GM23338 (cell line): ENCODE results near the gene DEFB123. TPM values are rescaled to one million over a fixed set of nuclear protein-coding genes. Genes with fewer than 3 reads are reported as not detected.

Source experiments
- ATAC-seq: fragments of 200-7000 bp; cut with Tn5 transposase; 3 replicates; pipeline ENCODE4 v1.9.1; 2020
- DNase-seq: peaks from one replicate; pipeline ENCODE4 v3.0.0-alpha.2; 2015; ENCODE audit warnings: low spot score
- H2AFZ ChIP-seq: fragments of 200-600 bp; sonication (generic); 2 replicates; pipeline ENCODE4 v1.8.0; 2016; ENCODE audit warnings: antibody characterized with exemption, mild to moderate bottlenecking, moderate library complexity
- H3F3A ChIP-seq: fragments of 200-600 bp; sonication (generic); replicated peaks from 2 replicates; pipeline ENCODE4 v1.8.0; 2017; ENCODE audit warnings: antibody characterized with exemption, mixed run types, low read depth
- H3K27ac ChIP-seq: fragments of 200-600 bp; sonication (generic); 2 replicates; pipeline ENCODE4 v1.6.1; 2016; ENCODE audit warnings: low read depth
- H3K27me3 ChIP-seq: fragments of 200-600 bp; sonication (generic); 2 replicates; pipeline ENCODE4 v1.8.0; 2016; ENCODE audit warnings: mild to moderate bottlenecking, mixed run types, moderate library complexity; ENCODE audit not compliant: insufficient read depth
- H3K36me3 ChIP-seq: fragments of 200-600 bp; sonication (generic); 2 replicates; pipeline ENCODE4 v1.8.0; 2016; ENCODE audit warnings: mild to moderate bottlenecking; ENCODE audit not compliant: insufficient read depth
- H3K4me1 ChIP-seq: fragments of 200-600 bp; sonication (generic); 2 replicates; pipeline ENCODE4 v1.8.0; 2016; ENCODE audit warnings: mild to moderate bottlenecking, moderate library complexity; ENCODE audit not compliant: insufficient read depth
- H3K4me2 ChIP-seq: fragments of 200-600 bp; sonication (generic); 2 replicates; pipeline ENCODE4 v1.7.1; 2017; ENCODE audit warnings: mixed run types
- H3K4me3 ChIP-seq: fragments of 200-600 bp; sonication (generic); 2 replicates; pipeline ENCODE4 v1.6.1; 2016; ENCODE audit warnings: mixed run types
- H3K79me2 ChIP-seq: fragments of 200-600 bp; sonication (generic); replicated peaks from 2 replicates; pipeline ENCODE4 v1.8.0; 2017; ENCODE audit warnings: mild to moderate bottlenecking; ENCODE audit not compliant: insufficient read depth
- H3K9me2 ChIP-seq: fragments of 200-600 bp; sonication (generic); 2 replicates; pipeline ENCODE4 v1.8.0; 2017; ENCODE audit not compliant: insufficient read depth
- H4K20me1 ChIP-seq: fragments of 200-600 bp; sonication (generic); replicated peaks from 2 replicates; pipeline ENCODE4 v1.8.0; 2017; ENCODE audit warnings: mild to moderate bottlenecking; ENCODE audit not compliant: insufficient read depth
- H3K27ac Mint-ChIP-seq: 2 replicates; pipeline ENCODE4 v1.8.0; 2020; ENCODE audit warnings: inconsistent platforms, mild to moderate bottlenecking, moderate library complexity, mixed read lengths
- H3K27me3 Mint-ChIP-seq: 3 replicates; pipeline ENCODE4 v1.8.0; 2022; ENCODE audit warnings: low read depth, mild to moderate bottlenecking, moderate library complexity, mixed read lengths, inconsistent platforms; ENCODE audit not compliant: insufficient read depth, poor library complexity
- H3K36me3 Mint-ChIP-seq: 3 replicates; pipeline ENCODE4 v1.8.0; 2021; ENCODE audit warnings: low read depth, mild to moderate bottlenecking, inconsistent platforms, moderate library complexity, mixed read lengths
- H3K4me1 Mint-ChIP-seq: 3 replicates; pipeline ENCODE4 v1.8.0; 2020; ENCODE audit warnings: mild to moderate bottlenecking, inconsistent platforms, mixed read lengths
- H3K4me3 Mint-ChIP-seq: 3 replicates; pipeline ENCODE4 v1.8.0; 2021; ENCODE audit warnings: moderate library complexity, mild to moderate bottlenecking, inconsistent platforms, mixed read lengths
- H3K9me3 Mint-ChIP-seq: 3 replicates; pipeline ENCODE4 v1.8.0; 2020; ENCODE audit warnings: moderate library complexity, mild to moderate bottlenecking, inconsistent platforms, mixed read lengths
- CREB1 ChIP-seq: fragments of 250-450 bp; sonication (Bioruptor Pico); IDR thresholded peaks from 2 replicates; pipeline ENCODE4 v1.5.0; 2020; ENCODE audit warnings: low read depth, mild to moderate bottlenecking, moderate library complexity
- EZH2 ChIP-seq: fragments of 200-600 bp; sonication (generic); IDR thresholded peaks from one replicate; pipeline ENCODE4 v1.8.0; 2017; ENCODE audit warnings: antibody characterized with exemption, mild to moderate bottlenecking, low read depth; ENCODE audit not compliant: unreplicated experiment
- NANOG ChIP-seq: IDR thresholded peaks from 2 replicates; pipeline ENCODE4 v1.6.1; 2016; ENCODE audit warnings: antibody characterized with exemption, borderline replicate concordance
- POLR2AphosphoS5 ChIP-seq: IDR thresholded peaks from 2 replicates; pipeline ENCODE4 v1.6.1; 2016; ENCODE audit warnings: antibody characterized with exemption, low read depth
- long read RNA-seq: library from polyadenylated mRNA; unstranded; transcript quantifications from one replicate; pipeline ENCODE4 v2.0.0, GENCODE V29; 2020; ENCODE audit not compliant: unreplicated experiment
- polyA plus RNA-seq: library from polyadenylated mRNA; unstranded; fragments of >200 nt; fragmentation: Nextera tagmentation; extraction: Ambion mirVana; gene quantifications from 2 replicates; pipeline ENCODE4 v1.2.1, GENCODE V29; 2016
- total RNA-seq: library from RNA; depleted of rRNA; stranded (reverse); fragments of >200 nt; shearing (Covaris generic); gene quantifications from 2 replicates; pipeline ENCODE4 v1.2.3, GENCODE V29; 2014; rRNA removed
- TF ChIP-seq, protein P1 (sequence below), 2 experiments: fragments of 200-600 bp in 1 of 2; sonication (generic) in 1 of 2; conservative IDR thresholded peaks; 2 replicates each; pipeline versions ENCODE4 v1.5.1 to v1.6.1; 2016 to 2017; ENCODE audit warnings: antibody characterized with exemption in 2 of 2, low read depth in 2 of 2, mild to moderate bottlenecking in 2 of 2, moderate library complexity in 1 of 2
- TF ChIP-seq, protein P2 (sequence below): IDR thresholded peaks from one replicate; pipeline ENCODE4 v1.6.1; 2018; ENCODE audit warnings: antibody characterized with exemption; ENCODE audit not compliant: unreplicated experiment

DEFB123 gene
- total RNA-seq (not detected in 2 replicates), polyA plus RNA-seq (not detected in 2 replicates)
- long read RNA-seq: 0 reads

DNA sequence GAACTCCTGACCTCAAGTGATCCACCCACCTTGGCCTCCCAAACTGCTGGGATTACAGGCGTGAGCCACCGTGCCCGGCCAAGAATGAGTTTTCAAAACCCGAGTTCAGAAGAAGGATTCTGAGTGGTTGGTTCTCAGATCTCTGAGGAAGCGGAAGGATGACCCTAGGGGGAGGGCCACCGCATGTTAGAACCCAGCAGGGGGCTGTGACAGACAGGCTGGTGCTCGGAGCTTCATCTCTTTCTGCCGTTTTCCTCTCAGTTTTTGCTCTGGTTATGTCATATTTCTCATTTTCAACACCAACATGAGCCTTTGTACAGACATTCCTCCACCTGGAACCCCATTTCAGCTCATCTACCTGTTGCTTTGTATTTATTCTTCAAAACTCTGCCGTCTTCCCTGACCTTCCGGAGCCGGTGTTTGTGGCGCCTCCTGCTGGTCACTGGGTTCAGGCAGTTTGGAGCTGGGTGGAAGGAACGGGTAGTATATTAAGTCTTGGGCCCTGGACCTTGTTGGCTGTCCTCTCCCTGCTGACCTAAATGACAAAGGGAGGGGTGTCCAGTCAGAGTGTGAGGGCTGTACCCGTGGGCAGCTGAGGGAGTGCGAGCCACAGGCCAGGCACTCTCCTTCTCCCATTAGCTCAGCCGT is at the start of gene DEFB123:
Gene DEFB123, plus strand, starts transcription at position 621 of the 648 bp plus-strand sequence. CDS start 67 bp downstream, outside the sequence.
- H3K4me3 ChIP-seq: 0 out of 2 replicates have a peak within 1 kb of the TSS, but pooled peaks have one; percentile 9
- peaks cover 38% of the 10 kb centered on the region for H3K36me3 Mint-ChIP-seq
- no peak within 1 kb of the TSS for H3K4me3 Mint-ChIP-seq
- H3K27ac Mint-ChIP-seq: no peak within 1 kb of the TSS
- peaks cover 3% of the 10 kb centered on the region for H3K27me3 Mint-ChIP-seq
- 0 out of 2 replicates have a peak within 1 kb of the TSS, but pooled peaks have one; percentile 23 for H3K4me2 ChIP-seq
- no peaks in the 10 kb centered on the region for H3F3A ChIP-seq
- no peaks in the 10 kb centered on the region; the same call in 1 of the 2 replicates for H3K9me2 ChIP-seq
- H2AFZ ChIP-seq: no peak within 1 kb of the TSS
- H3K9me3 Mint-ChIP-seq: peaks cover 98% of the 10 kb centered on the region
- DNase-seq: peak; percentile 60
- TF ChIP-seq, protein P1, sequence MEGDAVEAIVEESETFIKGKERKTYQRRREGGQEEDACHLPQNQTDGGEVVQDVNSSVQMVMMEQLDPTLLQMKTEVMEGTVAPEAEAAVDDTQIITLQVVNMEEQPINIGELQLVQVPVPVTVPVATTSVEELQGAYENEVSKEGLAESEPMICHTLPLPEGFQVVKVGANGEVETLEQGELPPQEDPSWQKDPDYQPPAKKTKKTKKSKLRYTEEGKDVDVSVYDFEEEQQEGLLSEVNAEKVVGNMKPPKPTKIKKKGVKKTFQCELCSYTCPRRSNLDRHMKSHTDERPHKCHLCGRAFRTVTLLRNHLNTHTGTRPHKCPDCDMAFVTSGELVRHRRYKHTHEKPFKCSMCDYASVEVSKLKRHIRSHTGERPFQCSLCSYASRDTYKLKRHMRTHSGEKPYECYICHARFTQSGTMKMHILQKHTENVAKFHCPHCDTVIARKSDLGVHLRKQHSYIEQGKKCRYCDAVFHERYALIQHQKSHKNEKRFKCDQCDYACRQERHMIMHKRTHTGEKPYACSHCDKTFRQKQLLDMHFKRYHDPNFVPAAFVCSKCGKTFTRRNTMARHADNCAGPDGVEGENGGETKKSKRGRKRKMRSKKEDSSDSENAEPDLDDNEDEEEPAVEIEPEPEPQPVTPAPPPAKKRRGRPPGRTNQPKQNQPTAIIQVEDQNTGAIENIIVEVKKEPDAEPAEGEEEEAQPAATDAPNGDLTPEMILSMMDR (conservative IDR thresholded peaks at IDR 0.05; ENCODE audit: low read depth in 2 of 2): peak; percentile 67 to 83
- no peak for TF ChIP-seq CREB1 (CRISPR knock-in tag)
- H3K79me2 ChIP-seq: no peaks in the 10 kb centered on the region
- no peaks in the 10 kb centered on the region for H3K4me1 Mint-ChIP-seq
- H3K27ac ChIP-seq: no peak within 1 kb of the TSS
- H3K4me1 ChIP-seq: no peaks in the 10 kb centered on the region
- ATAC-seq: no peak
- no peaks in the 10 kb centered on the region for H3K27me3 ChIP-seq
- no peaks in the 10 kb centered on the region for H4K20me1 ChIP-seq
- H3K36me3 ChIP-seq: no peaks in the 10 kb centered on the region; the same call in 1 of the 2 replicates

DNA sequence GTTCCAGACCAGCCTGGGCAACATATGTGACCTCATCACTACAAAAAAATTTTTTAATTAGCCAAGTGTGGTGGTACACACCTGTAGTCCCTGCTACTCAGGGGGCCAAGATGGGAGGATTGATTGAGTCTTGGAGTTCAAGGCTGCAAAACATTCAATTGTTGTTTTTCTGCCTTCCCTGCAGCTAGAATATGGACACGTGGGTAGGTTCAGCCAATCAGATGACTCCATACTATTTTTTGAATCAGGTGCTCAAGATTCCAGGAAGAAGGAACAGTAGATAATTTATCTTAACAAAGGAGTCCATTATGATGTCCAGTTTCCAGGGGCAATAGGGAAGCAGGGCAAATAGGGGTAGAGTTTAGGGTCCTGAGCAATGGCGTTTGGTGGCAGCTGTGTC is 47.6 kb upstream of the DEFB123 start:
- peaks cover 4% of the 10 kb centered on the region; the same call in 1 of the 2 replicates for H3K36me3 ChIP-seq

More for the DNA sequence above, 47.6 kb upstream of the DEFB123 start:
- Histone ChIP-seq H3K4me2 (no peak overlapping the region), H3K27me3 (no peaks in the 10 kb centered on the region), H3F3A (no peaks in the 10 kb centered on the region), H3K4me3 (no peak overlapping the region), H2AFZ (no peak overlapping the region), H3K9me2 (0 out of 2 replicates have a peak, but pooled peaks cover 8% of the 10 kb centered on the region), H3K4me1 (no peaks in the 10 kb centered on the region), H3K27ac (no peak overlapping the region), H3K79me2 (no peaks in the 10 kb centered on the region), H4K20me1 (no peaks in the 10 kb centered on the region)
- Mint-ChIP-seq H3K27ac (no peak overlapping the region), H3K36me3 (peaks cover 50% of the 10 kb centered on the region), H3K4me3 (no peak overlapping the region), H3K9me3 (peaks cover 42% of the 10 kb centered on the region), H3K27me3 (peaks cover 7% of the 10 kb centered on the region), H3K4me1 (no peaks in the 10 kb centered on the region)
- DNase-seq: no peak
- no peak for ATAC-seq
- TF ChIP-seq POLR2AphosphoS5 (no peak), NANOG (no peak), EZH2 (no peak)
- TF ChIP-seq, protein P2, sequence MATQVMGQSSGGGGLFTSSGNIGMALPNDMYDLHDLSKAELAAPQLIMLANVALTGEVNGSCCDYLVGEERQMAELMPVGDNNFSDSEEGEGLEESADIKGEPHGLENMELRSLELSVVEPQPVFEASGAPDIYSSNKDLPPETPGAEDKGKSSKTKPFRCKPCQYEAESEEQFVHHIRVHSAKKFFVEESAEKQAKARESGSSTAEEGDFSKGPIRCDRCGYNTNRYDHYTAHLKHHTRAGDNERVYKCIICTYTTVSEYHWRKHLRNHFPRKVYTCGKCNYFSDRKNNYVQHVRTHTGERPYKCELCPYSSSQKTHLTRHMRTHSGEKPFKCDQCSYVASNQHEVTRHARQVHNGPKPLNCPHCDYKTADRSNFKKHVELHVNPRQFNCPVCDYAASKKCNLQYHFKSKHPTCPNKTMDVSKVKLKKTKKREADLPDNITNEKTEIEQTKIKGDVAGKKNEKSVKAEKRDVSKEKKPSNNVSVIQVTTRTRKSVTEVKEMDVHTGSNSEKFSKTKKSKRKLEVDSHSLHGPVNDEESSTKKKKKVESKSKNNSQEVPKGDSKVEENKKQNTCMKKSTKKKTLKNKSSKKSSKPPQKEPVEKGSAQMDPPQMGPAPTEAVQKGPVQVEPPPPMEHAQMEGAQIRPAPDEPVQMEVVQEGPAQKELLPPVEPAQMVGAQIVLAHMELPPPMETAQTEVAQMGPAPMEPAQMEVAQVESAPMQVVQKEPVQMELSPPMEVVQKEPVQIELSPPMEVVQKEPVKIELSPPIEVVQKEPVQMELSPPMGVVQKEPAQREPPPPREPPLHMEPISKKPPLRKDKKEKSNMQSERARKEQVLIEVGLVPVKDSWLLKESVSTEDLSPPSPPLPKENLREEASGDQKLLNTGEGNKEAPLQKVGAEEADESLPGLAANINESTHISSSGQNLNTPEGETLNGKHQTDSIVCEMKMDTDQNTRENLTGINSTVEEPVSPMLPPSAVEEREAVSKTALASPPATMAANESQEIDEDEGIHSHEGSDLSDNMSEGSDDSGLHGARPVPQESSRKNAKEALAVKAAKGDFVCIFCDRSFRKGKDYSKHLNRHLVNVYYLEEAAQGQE: no peak
- TF ChIP-seq, protein P1 (conservative IDR thresholded peaks at IDR 0.05; ENCODE audit: low read depth in 2 of 2): no peak
